SK-N-SH (cell line): ENCODE data around the gene FCER2.

Source experiments
- CHD2 ChIP-seq: fragments of 150-350 bp; IDR thresholded peaks from 2 replicates; pipeline ENCODE4 v1.6.1; 2018; ENCODE audit warnings: low read length; ENCODE audit not compliant: partially characterized antibody
- CTCF ChIP-seq: fragments of 200-600 bp; sonication (generic); IDR thresholded peaks from 2 replicates; pipeline ENCODE4 v1.6.1; 2017; ENCODE audit warnings: antibody characterized with exemption, mild to moderate bottlenecking, moderate library complexity
- EP300 ChIP-seq, 2 experiments: IDR thresholded peaks; 2 replicates each; pipeline versions ENCODE4 v1.4.0 to v1.6.1; 2012; ENCODE audit warnings: borderline replicate concordance in 1 of 2, low read depth in 1 of 2, low read length in 1 of 2
- FOXM1 ChIP-seq: IDR thresholded peaks from 2 replicates; pipeline ENCODE4 v1.4.0; 2012; ENCODE audit warnings: low read depth, mild to moderate bottlenecking
- GABPA ChIP-seq: IDR thresholded peaks from 2 replicates; pipeline ENCODE4 v1.4.0; 2012; ENCODE audit warnings: low read depth, mild to moderate bottlenecking
- IRF3 ChIP-seq: fragments of 150-350 bp; IDR thresholded peaks from 2 replicates; pipeline ENCODE4 v1.6.1; 2016; ENCODE audit warnings: mild to moderate bottlenecking, low read depth, low read length
- POLR2AphosphoS5 ChIP-seq: IDR thresholded peaks from 2 replicates; pipeline ENCODE4 v1.6.1; 2012; ENCODE audit warnings: low read depth, low read length
- RCOR1 ChIP-seq: fragments of 150-350 bp; IDR thresholded peaks from 2 replicates; pipeline ENCODE4 v1.6.1; 2017; ENCODE audit warnings: antibody characterized with exemption, low read length
- RFX5 ChIP-seq: IDR thresholded peaks from 2 replicates; pipeline ENCODE4 v1.6.1; 2012; ENCODE audit warnings: mild to moderate bottlenecking, improper control_type of control experiment, low read length
- SIN3A ChIP-seq: IDR thresholded peaks from 2 replicates; pipeline ENCODE4 v1.6.1; 2012; ENCODE audit warnings: low read depth, mild to moderate bottlenecking, low read length, moderate library complexity, borderline replicate concordance
- TF ChIP-seq, protein P1 (sequence below): IDR thresholded peaks from 2 replicates; pipeline ENCODE4 v1.6.1; 2012; ENCODE audit warnings: mild to moderate bottlenecking, low read depth, low read length, moderate library complexity
- TF ChIP-seq, protein P2 (sequence below): IDR thresholded peaks from 2 replicates; pipeline ENCODE4 v1.4.0; 2012; ENCODE audit warnings: low read depth

GRCh38 chr19:7705387-7706187 lies 3.7 kb upstream of the FCER2 start:
- no peak for TF ChIP-seq SIN3A
- no peak for TF ChIP-seq CTCF
- TF ChIP-seq, protein P1, sequence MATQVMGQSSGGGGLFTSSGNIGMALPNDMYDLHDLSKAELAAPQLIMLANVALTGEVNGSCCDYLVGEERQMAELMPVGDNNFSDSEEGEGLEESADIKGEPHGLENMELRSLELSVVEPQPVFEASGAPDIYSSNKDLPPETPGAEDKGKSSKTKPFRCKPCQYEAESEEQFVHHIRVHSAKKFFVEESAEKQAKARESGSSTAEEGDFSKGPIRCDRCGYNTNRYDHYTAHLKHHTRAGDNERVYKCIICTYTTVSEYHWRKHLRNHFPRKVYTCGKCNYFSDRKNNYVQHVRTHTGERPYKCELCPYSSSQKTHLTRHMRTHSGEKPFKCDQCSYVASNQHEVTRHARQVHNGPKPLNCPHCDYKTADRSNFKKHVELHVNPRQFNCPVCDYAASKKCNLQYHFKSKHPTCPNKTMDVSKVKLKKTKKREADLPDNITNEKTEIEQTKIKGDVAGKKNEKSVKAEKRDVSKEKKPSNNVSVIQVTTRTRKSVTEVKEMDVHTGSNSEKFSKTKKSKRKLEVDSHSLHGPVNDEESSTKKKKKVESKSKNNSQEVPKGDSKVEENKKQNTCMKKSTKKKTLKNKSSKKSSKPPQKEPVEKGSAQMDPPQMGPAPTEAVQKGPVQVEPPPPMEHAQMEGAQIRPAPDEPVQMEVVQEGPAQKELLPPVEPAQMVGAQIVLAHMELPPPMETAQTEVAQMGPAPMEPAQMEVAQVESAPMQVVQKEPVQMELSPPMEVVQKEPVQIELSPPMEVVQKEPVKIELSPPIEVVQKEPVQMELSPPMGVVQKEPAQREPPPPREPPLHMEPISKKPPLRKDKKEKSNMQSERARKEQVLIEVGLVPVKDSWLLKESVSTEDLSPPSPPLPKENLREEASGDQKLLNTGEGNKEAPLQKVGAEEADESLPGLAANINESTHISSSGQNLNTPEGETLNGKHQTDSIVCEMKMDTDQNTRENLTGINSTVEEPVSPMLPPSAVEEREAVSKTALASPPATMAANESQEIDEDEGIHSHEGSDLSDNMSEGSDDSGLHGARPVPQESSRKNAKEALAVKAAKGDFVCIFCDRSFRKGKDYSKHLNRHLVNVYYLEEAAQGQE = no peak
- no peak for TF ChIP-seq GABPA
- TF ChIP-seq POLR2AphosphoS5 = no peak
- TF ChIP-seq FOXM1 = no peak
- TF ChIP-seq CHD2 = no peak
- no peak for TF ChIP-seq RCOR1
- TF ChIP-seq RFX5 = no peak
- TF ChIP-seq EP300 (IDR thresholded peaks at IDR 0.05; ENCODE audit: borderline replicate concordance in 1 of 2, low read depth in 1 of 2, low read length in 1 of 2) = no peak
- TF ChIP-seq IRF3 = no peak
- TF ChIP-seq, protein P2, sequence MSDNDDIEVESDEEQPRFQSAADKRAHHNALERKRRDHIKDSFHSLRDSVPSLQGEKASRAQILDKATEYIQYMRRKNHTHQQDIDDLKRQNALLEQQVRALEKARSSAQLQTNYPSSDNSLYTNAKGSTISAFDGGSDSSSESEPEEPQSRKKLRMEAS = no peak
